NCI-H2107 treated with DMSO at 0.1 percent for 48 hours (cell line): ENCODE measurements around the gene DYNLT2B.
"Not testable (repeated sequence)": the region's sequence is repeated elsewhere in the genome, so short reads cannot be mapped to it uniquely, and the experiment has no call there.

Experiments used
- DNase-seq: peaks from one replicate; lab custom pipeline; 2025; ENCODE audit not compliant: unreplicated experiment; lab: John Stamatoyannopoulos, UW

DYNLT2B gene

GRCh38 chr3:196274585-196274984, 43.5 kb downstream of the DYNLT2B start:
- DNase-seq, result no peak

GRCh38 chr3:196273655-196274054, 44.4 kb downstream of the DYNLT2B start:
- DNase-seq, result no peak

GRCh38 chr3:196272826-196273225, 45.2 kb downstream of the DYNLT2B start:
- no peak for DNase-seq

- no peak for DNase-seq
Observed at GRCh38 chr3:196270499-196270898, 47.5 kb downstream of the DYNLT2B start.

- DNase-seq, result no peak
Observed at GRCh38 chr3:196268284-196269163, 49.5 kb downstream of the DYNLT2B start.

- DNase-seq, result no peak
Observed at GRCh38 chr3:196263819-196264218, 54.2 kb downstream of the DYNLT2B start.

- DNase-seq, result no peak
Observed at GRCh38 chr3:196260784-196261183, 57.3 kb downstream of the DYNLT2B start.

- no peak for DNase-seq
Observed at GRCh38 chr3:196255776-196256175, 62.3 kb downstream of the DYNLT2B start.

- no peak for DNase-seq
Observed at GRCh38 chr3:196254376-196255283, 63.4 kb downstream of the DYNLT2B start.

- DNase-seq, result no peak
Observed at GRCh38 chr3:196251918-196252317, 66.1 kb downstream of the DYNLT2B start.

- DNase-seq, result no peak
Observed at GRCh38 chr3:196246612-196247308, 71.3 kb downstream of the DYNLT2B start.

GRCh38 chr3:196244166-196244565, 73.9 kb downstream of the DYNLT2B start:
- DNase-seq, result not testable (repeated sequence)

- DNase-seq, result no peak
Observed at GRCh38 chr3:196241704-196242103, 76.3 kb downstream of the DYNLT2B start.
